CD4-positive, alpha-beta memory T cell (primary cell): ENCODE data around the gene ZNF799. TPM values are rescaled to one million over a fixed set of nuclear protein-coding genes. Genes with fewer than 3 reads are reported as not detected.
"Not testable (repeated sequence)": the region's sequence is repeated elsewhere in the genome, so short reads cannot be mapped to it uniquely, and the experiment has no call there.

ENCODE experiments used
- CTCF ChIA-PET: fragments of 350-600 bp; sonication (Branson Sonifier 250); formaldehyde crosslinking; loops from one replicate; lab custom pipeline; 2021; ENCODE audit warnings: inconsistent platforms; ENCODE audit not compliant: partially characterized antibody; lab: Charles Lee
- POLR2A ChIA-PET: fragments of 350-600 bp; sonication (Branson Sonifier 250); formaldehyde crosslinking; loops from one replicate; lab custom pipeline; 2021; ENCODE audit not compliant: partially characterized antibody; lab: Charles Lee
- DNase-seq, 5 donors: peaks; one replicate each; pipeline versions ENCODE4 v3.0.0 to v3.0.0-alpha.2; 2020 to 2022; ENCODE audit warnings: mixed read lengths in 1 of 5
- H3K27ac ChIP-seq: one replicate; pipeline ENCODE4 v1.7.0; 2013; ENCODE audit warnings: low read depth, low read length
- H3K27me3 ChIP-seq: 2 replicates; pipeline ENCODE4 v1.7.0; 2013; ENCODE audit warnings: mild to moderate bottlenecking, low read length, moderate library complexity; ENCODE audit not compliant: insufficient read depth
- H3K36me3 ChIP-seq: 2 replicates; pipeline ENCODE4 v1.7.0; 2013; ENCODE audit warnings: mild to moderate bottlenecking, low read length, moderate library complexity; ENCODE audit not compliant: insufficient read depth
- H3K4me1 ChIP-seq: 2 replicates; pipeline ENCODE4 v1.7.0; 2013; ENCODE audit warnings: mild to moderate bottlenecking, low read length, moderate library complexity; ENCODE audit not compliant: insufficient read depth
- H3K4me3 ChIP-seq, 2 donors: one replicate each; pipeline ENCODE4 v1.7.0; 2013; ENCODE audit warnings: low read length in 2 of 2, mild to moderate bottlenecking in 1 of 2
- H3K9me3 ChIP-seq, 2 donors: one replicate each; pipeline ENCODE4 v1.7.0; 2013; ENCODE audit warnings: low read length in 2 of 2, control low read depth in 1 of 2; ENCODE audit not compliant: control insufficient read depth in 1 of 2
- H3K27ac Mint-ChIP-seq, 7 donors: one replicate each; pipeline ENCODE4 v1.8.0; 2020 to 2021; ENCODE audit warnings: mixed read lengths in 7 of 7, mild to moderate bottlenecking in 6 of 7, inconsistent platforms in 3 of 7, moderate library complexity in 3 of 7
- H3K27me3 Mint-ChIP-seq, 2 donors: one replicate each; pipeline ENCODE4 v1.8.0; 2020 to 2021; ENCODE audit warnings: mixed read lengths in 2 of 2
- H3K36me3 Mint-ChIP-seq, 2 donors: one replicate each; pipeline ENCODE4 v1.8.0; 2020 to 2021; ENCODE audit warnings: mixed read lengths in 2 of 2, inconsistent platforms in 1 of 2, mild to moderate bottlenecking in 1 of 2
- H3K4me1 Mint-ChIP-seq, 4 donors: one replicate each; pipeline ENCODE4 v1.8.0; 2020 to 2021; ENCODE audit warnings: mixed read lengths in 4 of 4, mild to moderate bottlenecking in 1 of 4
- H3K4me3 Mint-ChIP-seq, 8 donors: one replicate each; pipeline ENCODE4 v1.8.0; 2020 to 2021; ENCODE audit warnings: mixed read lengths in 8 of 8, mild to moderate bottlenecking in 7 of 8, moderate library complexity in 6 of 8, inconsistent platforms in 3 of 8
- H3K9me3 Mint-ChIP-seq, 8 donors: one replicate each; pipeline ENCODE4 v1.8.0; 2020 to 2021; ENCODE audit warnings: mixed read lengths in 8 of 8, mild to moderate bottlenecking in 5 of 8, inconsistent platforms in 3 of 8, moderate library complexity in 1 of 8
- intact Hi-C: fragments of 100-400 bp; cut with micrococcal nuclease; formaldehyde crosslinking; loops from one replicate; pipeline ENCODE4 v1.15.1; 2023
- polyA plus RNA-seq, 2 donors: library from polyadenylated mRNA; unstranded; fragments of 300-500 nt; fragmentation: Illumina TruSeq; gene quantifications; one replicate each; pipeline ENCODE4 v1.2.3, GENCODE V29; 2021
- total RNA-seq, 2 experiments: library from RNA; stranded (reverse); gene quantifications; one replicate each; pipeline ENCODE4 v1.2.3, GENCODE V29; 2021

Gene ZNF799
- total and polyA plus RNA-seq, 4 experiments from 2014 or later: 6.3 to 10.3 (median 8.3) TPM

GRCh38 chr19:12430726-12431299, 29.7 kb upstream of the ZNF799 start:
- H3K4me1 Mint-ChIP-seq, H3K4me3 ChIP-seq, DNase-seq, H3K27me3 ChIP-seq, POLR2A ChIA-PET, H3K4me1 ChIP-seq, intact Hi-C loops, H3K27me3 Mint-ChIP-seq, H3K27ac Mint-ChIP-seq, H3K27ac ChIP-seq, H3K4me3 Mint-ChIP-seq, CTCF ChIA-PET: not testable (repeated sequence)
- peaks cover 3 to 67% (median 56%) of the 10 kb centered on the region in 8 donors for H3K9me3 Mint-ChIP-seq
- Histone ChIP-seq H3K9me3 (peaks cover 5 to 13% of the 10 kb centered on the region in 2 donors), H3K36me3 (peaks cover 13% of the 10 kb centered on the region)
- peaks cover 59 to 67% of the 10 kb centered on the region in 2 donors for H3K36me3 Mint-ChIP-seq

GRCh38 chr19:12425888-12426274, 24.8 kb upstream of the ZNF799 start:
- Histone ChIP-seq H3K4me3 (no peak overlapping the region), H3K27ac (no peak overlapping the region), H3K9me3 (peaks cover 2 to 6% of the 10 kb centered on the region in 2 donors), H3K36me3 (peaks cover 5% of the 10 kb centered on the region), H3K27me3 (no peaks in the 10 kb centered on the region), H3K4me1 (no peaks in the 10 kb centered on the region)
- no peak overlapping the region for H3K27ac Mint-ChIP-seq
- H3K27me3 Mint-ChIP-seq: no peaks in the 10 kb centered on the region
- POLR2A ChIA-PET: no interaction called here
- intact Hi-C loops: no loop called here
- H3K9me3 Mint-ChIP-seq: peaks cover 0 to 74% (median 51%) of the 10 kb centered on the region in 8 donors
- no peak overlapping the region for H3K4me3 Mint-ChIP-seq
- CTCF ChIA-PET: no interaction called here
- H3K4me1 Mint-ChIP-seq: peaks cover 0 to 2% (median 0%) of the 10 kb centered on the region in 4 donors
- no peak for DNase-seq
- peaks cover 45 to 46% of the 10 kb centered on the region in 2 donors for H3K36me3 Mint-ChIP-seq

DNA sequence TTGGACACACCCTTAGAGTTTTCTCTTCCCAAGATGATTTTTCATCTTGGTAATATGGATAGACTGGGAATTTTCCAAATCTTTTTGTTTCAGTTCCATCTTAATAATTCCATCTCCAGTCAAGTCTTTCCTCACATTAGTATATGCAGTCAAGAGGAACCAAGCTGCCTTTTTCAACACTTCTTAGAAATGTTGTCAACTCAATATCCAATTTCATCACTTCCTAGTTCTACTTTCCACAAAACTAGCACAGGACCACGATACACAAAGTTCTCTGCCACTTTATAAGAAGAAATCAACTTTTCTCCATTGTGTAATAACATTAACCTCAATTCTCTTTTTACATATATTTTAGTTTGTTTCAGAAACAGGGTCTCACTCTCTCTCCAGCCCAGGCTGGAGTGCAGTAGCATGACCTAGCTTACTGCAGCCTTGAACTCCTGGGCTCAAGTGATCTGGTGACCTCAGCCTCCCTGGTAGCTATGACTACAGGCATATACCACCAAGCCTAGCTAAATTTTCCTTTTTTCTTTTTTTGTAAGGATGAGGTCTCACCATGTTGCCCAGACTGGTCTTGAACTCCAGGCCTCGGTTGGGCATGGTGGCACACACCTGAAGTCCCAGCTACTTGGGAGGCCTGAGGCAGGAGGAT, 24.3 kb upstream of the ZNF799 start:
- no peak overlapping the region for H3K27ac Mint-ChIP-seq
- DNase-seq: no peak
- ChIA-PET POLR2A (no interaction called here), CTCF (no interaction called here)
- H3K36me3 Mint-ChIP-seq: peaks cover 40 to 43% of the 10 kb centered on the region in 2 donors
- peaks cover 0 to 2% (median 0%) of the 10 kb centered on the region in 4 donors for H3K4me1 Mint-ChIP-seq
- no peaks in the 10 kb centered on the region for H3K27me3 ChIP-seq
- no peak overlapping the region for H3K4me3 ChIP-seq
- H3K9me3 Mint-ChIP-seq: peaks cover 0 to 72% (median 51%) of the 10 kb centered on the region in 8 donors
- no peak overlapping the region for H3K4me3 Mint-ChIP-seq
- H3K27ac ChIP-seq: no peak overlapping the region
- H3K9me3 ChIP-seq: peaks cover 0 to under 1% of the 10 kb centered on the region in 2 donors
- peaks cover 2% of the 10 kb centered on the region for H3K36me3 ChIP-seq
- no peaks in the 10 kb centered on the region for H3K27me3 Mint-ChIP-seq
- no peaks in the 10 kb centered on the region for H3K4me1 ChIP-seq
- intact Hi-C loops: no loop called here

GRCh38 chr19:12417273-12417672, 16.2 kb upstream of the ZNF799 start:
- H3K27ac Mint-ChIP-seq, H3K4me1 Mint-ChIP-seq, H3K4me3 Mint-ChIP-seq, H3K27me3 Mint-ChIP-seq, DNase-seq, intact Hi-C loops, H3K4me3 ChIP-seq, H3K4me1 ChIP-seq, CTCF ChIA-PET, H3K27me3 ChIP-seq, H3K27ac ChIP-seq, POLR2A ChIA-PET, H3K36me3 ChIP-seq, H3K9me3 ChIP-seq: not testable (repeated sequence)
- Mint-ChIP-seq H3K9me3 (peaks cover 3 to 54% (median 36%) of the 10 kb centered on the region in 8 donors), H3K36me3 (peaks cover 17 to 22% of the 10 kb centered on the region in 2 donors)

DNA sequence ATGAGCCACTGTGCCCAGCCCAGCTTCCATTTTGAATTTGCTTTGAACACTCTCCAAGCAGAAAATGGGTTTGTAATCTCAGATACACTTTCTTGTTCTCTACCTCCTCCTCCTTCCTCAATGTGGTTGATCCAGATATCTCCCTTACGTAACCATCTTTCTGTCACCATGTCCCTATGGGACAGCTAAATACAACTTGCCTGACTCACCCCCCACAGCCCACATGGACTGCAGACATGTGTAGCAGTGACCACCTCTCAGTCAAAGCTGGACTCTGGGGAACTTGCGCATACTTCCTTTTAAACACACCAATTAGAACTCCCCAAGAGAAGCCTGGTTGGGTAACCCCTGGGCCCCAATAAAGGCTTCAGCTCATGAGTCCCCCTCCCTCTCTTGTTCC, 10.8 kb upstream of the ZNF799 start:
- Mint-ChIP-seq H3K4me1 (no peaks in the 10 kb centered on the region), H3K36me3 (peaks cover 4 to 7% of the 10 kb centered on the region in 2 donors), H3K9me3 (peaks cover 6 to 22% (median 12%) of the 10 kb centered on the region in 8 donors), H3K27me3 (no peaks in the 10 kb centered on the region), H3K27ac (peak overlapping the region in 1 of 7 donors; percentile 70), H3K4me3 (peak overlapping the region in 1 of 8 donors; percentile 52)
- no peaks in the 10 kb centered on the region for H3K27me3 ChIP-seq
- ChIA-PET CTCF (no interaction called here), POLR2A (no interaction called here)
- intact Hi-C loops: no loop called here
- DNase-seq: no peak
- H3K4me1 ChIP-seq: no peaks in the 10 kb centered on the region
- no peak overlapping the region for H3K27ac ChIP-seq
- H3K9me3 ChIP-seq: no peaks in the 10 kb centered on the region
- H3K36me3 ChIP-seq: no peaks in the 10 kb centered on the region
- no peak overlapping the region for H3K4me3 ChIP-seq

GRCh38 chr19:12399901-12400632, 1.0 kb downstream of the ZNF799 start:
- H3K4me1 ChIP-seq, H3K36me3 ChIP-seq, H3K9me3 Mint-ChIP-seq, H3K9me3 ChIP-seq, H3K27me3 ChIP-seq, CTCF ChIA-PET, H3K27me3 Mint-ChIP-seq: not testable (repeated sequence)
- H3K36me3 Mint-ChIP-seq: peaks cover 17 to 22% of the 10 kb centered on the region in 2 donors
- intact Hi-C loops: loop anchor here (2.0 to 5.0 kb wide), 4 partner anchors 33 to 111 kb away; partner anchors contain the start of genes ZNF442 and ZNF563
- H3K27ac ChIP-seq: peak overlapping the region; percentile 53
- H3K27ac Mint-ChIP-seq: peak overlapping the region; percentile 22 to 83 (median 74)
- peak overlapping the region; percentile 64 to 81 for H3K4me3 ChIP-seq
- peak; percentile 2 to 34 (median 7) for DNase-seq
- POLR2A ChIA-PET: interaction anchor here (0.7 to 2.6 kb wide), 3 partner anchors 106 to 205 kb away, joined by 3 to 6 read pairs (median 3); partner anchors contain the start of gene ZNF44
- peak overlapping the region; percentile 89 to 96 (median 94) for H3K4me3 Mint-ChIP-seq
- peaks cover 12 to 27% (median 22%) of the 10 kb centered on the region in 4 donors for H3K4me1 Mint-ChIP-seq

DNA sequence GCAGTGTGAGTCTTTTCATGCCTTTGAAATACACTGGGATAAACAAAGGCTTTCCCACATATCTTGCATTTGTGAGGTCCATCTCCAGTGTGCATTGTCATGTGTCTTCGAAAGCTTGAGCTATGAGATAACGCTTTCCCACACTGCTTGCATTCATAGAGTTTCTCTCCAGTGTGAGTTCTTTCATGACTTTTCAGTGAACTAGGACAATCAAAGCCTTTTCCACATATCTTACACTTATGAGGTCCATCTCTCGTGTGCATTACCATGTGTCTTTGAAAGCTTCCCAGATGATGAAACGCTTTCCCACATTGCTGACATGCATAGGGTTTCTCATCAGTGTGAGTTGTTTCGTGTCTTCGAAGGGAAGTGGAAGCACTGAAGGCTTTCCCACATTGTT, 9.9 kb downstream of the ZNF799 start:
- POLR2A ChIA-PET, H3K27me3 ChIP-seq, DNase-seq, H3K4me3 Mint-ChIP-seq, H3K9me3 ChIP-seq, H3K4me1 Mint-ChIP-seq, H3K27ac Mint-ChIP-seq, H3K4me1 ChIP-seq, H3K4me3 ChIP-seq, H3K36me3 ChIP-seq, CTCF ChIA-PET, H3K27me3 Mint-ChIP-seq, intact Hi-C loops, H3K27ac ChIP-seq: not testable (repeated sequence)
- peaks cover 61 to 73% of the 10 kb centered on the region in 2 donors for H3K36me3 Mint-ChIP-seq
- peaks cover 0 to 79% (median 54%) of the 10 kb centered on the region in 8 donors for H3K9me3 Mint-ChIP-seq
